ENCODE data around the gene FAM78B. TPM values are rescaled to one million over a fixed set of nuclear protein-coding genes. Genes with fewer than 3 reads are reported as not detected.
A peak's percentile ranks its signal among the peaks of the same experiment; 100 is the strongest.

Gene FAM78B
- polyA plus RNA-seq, 4 donors, result 1.2 to 3.2 (median 1.4) TPM

- DNase-seq (ENCODE audit: low read depth in 4 of 4, low spot score in 3 of 4), result peak in 1 of 4 donors; percentile 24
These were observed 1.7 kb downstream of the FAM78B start for GRCh38 chr1:166164995-166165660.

GRCh38 chr1:166164646-166164994, 2.2 kb downstream of the FAM78B start:
- no peak for DNase-seq (ENCODE audit: low read depth in 4 of 4, low spot score in 3 of 4)

- no peak for DNase-seq (ENCODE audit: low read depth in 4 of 4, low spot score in 3 of 4)
These were observed 7.1 kb downstream of the FAM78B start for GRCh38 chr1:166159656-166160055.

- no peak for DNase-seq (ENCODE audit: low read depth in 4 of 4, low spot score in 3 of 4)
These were observed 10.1 kb downstream of the FAM78B start for GRCh38 chr1:166156674-166157073.

- DNase-seq (ENCODE audit: low read depth in 4 of 4, low spot score in 3 of 4), result no peak
These were observed 11.7 kb downstream of the FAM78B start for GRCh38 chr1:166155108-166155507.

- DNase-seq (ENCODE audit: low read depth in 4 of 4, low spot score in 3 of 4), result no peak
These were observed 13.1 kb downstream of the FAM78B start for GRCh38 chr1:166153525-166154314.

GRCh38 chr1:166152978-166153377, 13.8 kb downstream of the FAM78B start:
- no peak for DNase-seq (ENCODE audit: low read depth in 4 of 4, low spot score in 3 of 4)

GRCh38 chr1:166151804-166152203, 15.0 kb downstream of the FAM78B start:
- no peak for DNase-seq (ENCODE audit: low read depth in 4 of 4, low spot score in 3 of 4)

GRCh38 chr1:166145499-166145898, 21.3 kb downstream of the FAM78B start:
- DNase-seq (ENCODE audit: low read depth in 4 of 4, low spot score in 3 of 4), result no peak

- no peak for DNase-seq (ENCODE audit: low read depth in 4 of 4, low spot score in 3 of 4)
These were observed 24.8 kb downstream of the FAM78B start for GRCh38 chr1:166141969-166142368.

- no peak for DNase-seq (ENCODE audit: low read depth in 4 of 4, low spot score in 3 of 4)
These were observed 26.6 kb downstream of the FAM78B start for GRCh38 chr1:166140251-166140650.

- DNase-seq (ENCODE audit: low read depth in 4 of 4, low spot score in 3 of 4), result no peak
These were observed 27.1 kb downstream of the FAM78B start for GRCh38 chr1:166139735-166140134.

GRCh38 chr1:166136699-166137401, 30.0 kb downstream of the FAM78B start:
- no peak for DNase-seq (ENCODE audit: low read depth in 4 of 4, low spot score in 3 of 4)

GRCh38 chr1:166136222-166136621, 30.6 kb downstream of the FAM78B start:
- DNase-seq (ENCODE audit: low read depth in 4 of 4, low spot score in 3 of 4), result no peak

- no peak for DNase-seq (ENCODE audit: low read depth in 4 of 4, low spot score in 3 of 4)
These were observed 32.9 kb downstream of the FAM78B start for GRCh38 chr1:166133857-166134256.

GRCh38 chr1:166133276-166133841, 33.4 kb downstream of the FAM78B start:
- no peak for DNase-seq (ENCODE audit: low read depth in 4 of 4, low spot score in 3 of 4)

- DNase-seq (ENCODE audit: low read depth in 4 of 4, low spot score in 3 of 4), result no peak
These were observed 34.3 kb downstream of the FAM78B start for GRCh38 chr1:166132496-166132895.

GRCh38 chr1:166129006-166129405, 37.8 kb downstream of the FAM78B start:
- no peak for DNase-seq (ENCODE audit: low read depth in 4 of 4, low spot score in 3 of 4)

GRCh38 chr1:166128195-166128594, 38.6 kb downstream of the FAM78B start:
- no peak for DNase-seq (ENCODE audit: low read depth in 4 of 4, low spot score in 3 of 4)

GRCh38 chr1:166127003-166127402, 39.8 kb downstream of the FAM78B start:
- no peak for DNase-seq (ENCODE audit: low read depth in 4 of 4, low spot score in 3 of 4)

GRCh38 chr1:166122873-166123466, 43.8 kb downstream of the FAM78B start:
- DNase-seq (ENCODE audit: low read depth in 4 of 4, low spot score in 3 of 4), result no peak
